Astrocyte (in vitro differentiated cells and primary cell): ENCODE results near the gene DENND1B.

Experiments used
- CTCF ChIP-seq: IDR thresholded peaks from 2 replicates; pipeline ENCODE4 v1.5.1; 2011; ENCODE audit warnings: low read depth, mild to moderate bottlenecking, inconsistent platforms, low read length, moderate library complexity; ENCODE audit not compliant: insufficient read depth
- EZH2 ChIP-seq: IDR thresholded peaks from 2 replicates; pipeline ENCODE4 v1.6.1; 2012; ENCODE audit warnings: mild to moderate bottlenecking, low read length, inconsistent platforms; ENCODE audit not compliant: insufficient read depth

GRCh38 chr1:197737916-197738315 is 37.4 kb downstream of the DENND1B start:
- no peak for TF ChIP-seq CTCF
- TF ChIP-seq EZH2, result no peak
